Upper lobe of left lung (tissue), 4 donors: ENCODE measurements around the gene LIMCH1.

Source experiments
- CTCF ChIP-seq, 6 experiments: fragments of 450-650 bp in 4 of 6; fragments of 200-600 bp in 2 of 6; sonication (generic) in 2 of 6; IDR thresholded peaks; one replicate each; pipeline ENCODE4 v1.5.1; 2016 to 2019; ENCODE audit warnings: antibody characterized with exemption in 6 of 6
- POLR2A ChIP-seq, 4 donors: fragments of 450-650 bp; IDR thresholded peaks; one replicate each; pipeline ENCODE4 v1.5.1; 2016 to 2017; ENCODE audit warnings: antibody characterized with exemption in 4 of 4, mild to moderate bottlenecking in 2 of 4
- POLR2AphosphoS5 ChIP-seq, 2 donors: sonication (generic); formaldehyde crosslinking; IDR thresholded peaks; one replicate each; pipeline ENCODE4 v1.5.1; 2017; ENCODE audit warnings: antibody characterized with exemption in 2 of 2

- no peak for TF ChIP-seq POLR2A (IDR thresholded peaks at IDR 0.05)
- no peak for TF ChIP-seq POLR2AphosphoS5 (IDR thresholded peaks at IDR 0.05)
- TF ChIP-seq CTCF (IDR thresholded peaks at IDR 0.05), result no peak
These were observed 133.0 kb downstream of the LIMCH1 start for GRCh38 chr4:41670982-41671381.
